CD8-positive, alpha-beta memory T cell (primary cell): Measurements from ENCODE around the gene C1orf105. TPM values are rescaled to one million over a fixed set of nuclear protein-coding genes. Genes with fewer than 3 reads are reported as not detected.

Experiments used
- CTCF ChIA-PET: fragments of 350-600 bp; sonication (Branson Sonifier 250); formaldehyde crosslinking; loops from one replicate; lab custom pipeline; 2021; ENCODE audit warnings: antibody characterized with exemption; lab: Charles Lee
- POLR2A ChIA-PET: fragments of 350-600 bp; sonication (Branson Sonifier 250); formaldehyde crosslinking; loops from one replicate; lab custom pipeline; 2021; ENCODE audit warnings: antibody characterized with exemption; lab: Charles Lee
- DNase-seq, 5 donors: peaks; one replicate each; pipeline versions ENCODE4 v3.0.0 to v3.0.0-alpha.2; 2020 to 2022; ENCODE audit warnings: mixed read lengths in 1 of 5
- H3K27ac ChIP-seq: one replicate; pipeline ENCODE4 v1.7.0; 2013; ENCODE audit warnings: low read depth, mild to moderate bottlenecking, low read length, moderate library complexity
- H3K27me3 ChIP-seq: 2 replicates; pipeline ENCODE4 v1.7.0; 2013; ENCODE audit warnings: low read length, mild to moderate bottlenecking; ENCODE audit not compliant: insufficient read depth, poor library complexity, severe bottlenecking
- H3K36me3 ChIP-seq: 2 replicates; pipeline ENCODE4 v1.7.0; 2013; ENCODE audit warnings: mild to moderate bottlenecking, low read length, moderate library complexity; ENCODE audit not compliant: insufficient read depth
- H3K4me1 ChIP-seq: 2 replicates; pipeline ENCODE4 v1.7.0; 2013; ENCODE audit warnings: mild to moderate bottlenecking, low read length, moderate library complexity; ENCODE audit not compliant: insufficient read depth
- H3K4me3 ChIP-seq: 2 replicates; pipeline ENCODE4 v1.7.0; 2013; ENCODE audit warnings: mild to moderate bottlenecking, low read length
- H3K9me3 ChIP-seq: 2 replicates; pipeline ENCODE4 v1.7.0; 2013; ENCODE audit warnings: mild to moderate bottlenecking, low read length
- H3K27ac Mint-ChIP-seq, 8 donors: one replicate each; pipeline ENCODE4 v1.8.0; 2020 to 2021; ENCODE audit warnings: mixed read lengths in 8 of 8, mild to moderate bottlenecking in 6 of 8, inconsistent platforms in 3 of 8, moderate library complexity in 3 of 8
- H3K27me3 Mint-ChIP-seq, 2 donors: one replicate each; pipeline ENCODE4 v1.8.0; 2020 to 2021; ENCODE audit warnings: mixed read lengths in 2 of 2, mild to moderate bottlenecking in 1 of 2, moderate library complexity in 1 of 2
- H3K36me3 Mint-ChIP-seq, 3 donors: one replicate each; pipeline ENCODE4 v1.8.0; 2020 to 2021; ENCODE audit warnings: mixed read lengths in 3 of 3, inconsistent platforms in 1 of 3, mild to moderate bottlenecking in 1 of 3
- H3K4me1 Mint-ChIP-seq, 3 donors: one replicate each; pipeline ENCODE4 v1.8.0; 2020 to 2021; ENCODE audit warnings: mixed read lengths in 3 of 3, inconsistent platforms in 1 of 3, mild to moderate bottlenecking in 1 of 3
- H3K4me3 Mint-ChIP-seq, 7 donors: one replicate each; pipeline ENCODE4 v1.8.0; 2020 to 2021; ENCODE audit warnings: mixed read lengths in 7 of 7, mild to moderate bottlenecking in 6 of 7, moderate library complexity in 4 of 7, inconsistent platforms in 2 of 7
- H3K9me3 Mint-ChIP-seq, 5 donors: one replicate each; pipeline ENCODE4 v1.8.0; 2020 to 2022; ENCODE audit warnings: mixed read lengths in 5 of 5, mild to moderate bottlenecking in 3 of 5, moderate library complexity in 2 of 5, inconsistent platforms in 1 of 5
- polyA plus RNA-seq: library from polyadenylated mRNA; unstranded; fragments of 300-500 nt; fragmentation: Illumina TruSeq; gene quantifications from one replicate; pipeline ENCODE4 v1.2.3, GENCODE V29; 2021
- total RNA-seq, 2 experiments: library from RNA; stranded (reverse); gene quantifications; one replicate each; pipeline ENCODE4 v1.2.3, GENCODE V29; 2021

The C1orf105 gene
- total and polyA plus RNA-seq, 3 experiments from 2014 or later, result not detected

DNA sequence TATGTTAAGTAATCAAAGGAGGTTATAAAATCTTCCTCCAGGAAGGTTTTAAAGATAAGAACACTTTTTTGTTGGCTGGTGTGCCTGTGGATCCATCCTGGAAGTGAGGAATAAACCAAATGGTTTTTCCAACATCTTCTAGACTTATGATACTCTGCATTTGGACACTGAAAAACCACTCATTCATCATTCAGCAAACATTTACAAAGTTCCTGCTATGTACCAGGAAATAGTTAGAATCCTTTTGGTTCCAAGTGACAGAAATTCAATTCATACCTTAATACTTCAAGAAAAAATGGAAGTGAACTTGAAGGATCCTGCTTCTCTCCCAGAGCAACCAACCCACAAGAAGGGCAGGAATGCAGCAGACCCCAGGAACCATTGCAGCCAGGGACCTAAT lies 63.0 kb downstream of the C1orf105 start:
- DNase-seq, result no peak
- Mint-ChIP-seq H3K4me3 (no peak overlapping the region), H3K27me3 (peaks cover 3 to 7% of the 10 kb centered on the region in 2 donors), H3K4me1 (peaks cover 4 to 6% (median 6%) of the 10 kb centered on the region in 3 donors), H3K9me3 (no peaks in the 10 kb centered on the region), H3K36me3 (no peaks in the 10 kb centered on the region), H3K27ac (no peak overlapping the region)
- Histone ChIP-seq H3K27me3 (no peaks in the 10 kb centered on the region), H3K36me3 (no peaks in the 10 kb centered on the region), H3K4me3 (no peak overlapping the region), H3K9me3 (no peaks in the 10 kb centered on the region), H3K4me1 (peaks cover 6% of the 10 kb centered on the region), H3K27ac (no peak overlapping the region)
- ChIA-PET POLR2A (no interaction called here), CTCF (no interaction called here)

DNA sequence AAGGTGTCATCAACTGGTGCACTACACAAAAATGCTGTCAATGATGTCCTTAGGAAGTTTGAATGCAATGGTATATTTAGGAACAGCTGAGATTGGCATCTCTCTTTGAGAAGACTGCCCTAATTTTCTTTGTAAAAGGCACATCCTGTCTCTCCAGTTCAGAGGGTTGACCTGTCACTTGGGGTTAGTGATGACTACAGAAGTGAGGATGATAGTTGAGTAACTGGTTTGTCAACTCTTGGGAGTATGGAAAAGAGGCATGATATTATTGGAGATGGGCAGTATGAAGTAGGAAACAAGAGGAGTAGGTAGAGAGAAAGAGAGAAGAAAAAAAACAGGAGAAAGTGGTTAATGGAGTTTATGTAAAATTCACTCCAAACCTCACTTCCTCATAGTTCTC lies 63.8 kb downstream of the C1orf105 start:
- POLR2A ChIA-PET, result no interaction called here

DNA sequence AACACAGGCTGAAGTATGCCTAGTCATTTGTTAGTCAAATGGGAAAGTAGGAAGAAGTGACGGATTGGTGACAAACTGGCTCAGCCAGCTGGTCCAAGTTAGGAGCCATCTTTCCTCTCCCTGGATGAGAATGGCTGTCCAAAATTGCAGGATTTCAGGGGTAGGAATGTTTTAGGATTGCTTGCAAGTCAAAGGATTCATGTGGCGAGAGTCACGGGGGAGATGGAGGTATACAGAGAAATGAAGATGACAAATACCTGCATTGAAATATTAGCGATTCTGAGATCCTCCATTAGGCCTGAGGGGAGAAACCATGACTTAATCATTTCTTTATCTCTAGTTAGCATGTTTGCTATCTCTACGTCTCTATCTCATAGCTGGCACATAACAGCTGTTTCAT lies 65.1 kb downstream of the C1orf105 start:
- POLR2A ChIA-PET, result no interaction called here

More for the DNA sequence above, 63.8 kb downstream of the C1orf105 start:
- peaks cover 6% of the 10 kb centered on the region for H3K4me1 ChIP-seq
- Mint-ChIP-seq H3K4me1 (peaks cover 4 to 6% (median 6%) of the 10 kb centered on the region in 3 donors), H3K9me3 (no peaks in the 10 kb centered on the region), H3K27ac (peak overlapping the region in 1 of 8 donors; percentile 89), H3K36me3 (no peaks in the 10 kb centered on the region), H3K4me3 (no peak overlapping the region), H3K27me3 (peaks cover under 1 to 7% of the 10 kb centered on the region in 2 donors)
- H3K27me3 ChIP-seq, result no peaks in the 10 kb centered on the region
- H3K4me3 ChIP-seq, result no peak overlapping the region
- H3K9me3 ChIP-seq, result no peaks in the 10 kb centered on the region
- no peak for DNase-seq
- H3K27ac ChIP-seq, result no peak overlapping the region
- H3K36me3 ChIP-seq, result no peaks in the 10 kb centered on the region
- CTCF ChIA-PET, result no interaction called here

DNA sequence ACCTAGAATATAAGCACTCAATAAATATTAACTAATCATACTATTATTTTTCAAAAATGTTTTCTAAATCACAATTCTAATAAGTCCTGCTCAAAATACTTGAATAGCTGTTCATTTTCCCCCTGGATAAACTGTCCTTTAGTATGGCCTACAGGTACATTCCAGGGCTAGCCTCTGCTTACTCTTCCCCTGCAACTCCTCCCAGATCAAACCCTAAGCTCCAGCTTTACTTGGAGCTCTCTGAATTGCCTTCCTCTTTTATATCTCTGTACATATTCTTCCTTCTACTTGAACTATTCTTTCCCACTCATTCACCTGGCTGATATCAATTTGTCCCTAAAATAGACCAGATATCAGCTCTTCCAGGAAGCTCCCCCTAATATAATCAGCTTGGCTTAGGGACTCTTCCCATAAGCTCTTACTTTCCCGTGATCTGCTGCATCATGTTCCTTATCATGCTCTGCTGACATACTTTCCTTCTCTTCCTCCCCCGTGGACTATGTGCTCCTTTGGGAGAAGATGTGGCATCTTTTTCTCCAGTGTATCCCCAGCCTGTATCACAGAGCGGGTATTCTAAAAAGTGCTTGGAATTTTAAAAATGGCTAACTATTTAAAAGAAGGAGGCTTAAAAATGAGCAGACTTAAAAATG lies 66.4 kb downstream of the C1orf105 start:
- Histone ChIP-seq H3K9me3 (no peaks in the 10 kb centered on the region), H3K4me1 (peaks cover 6% of the 10 kb centered on the region), H3K27ac (no peak overlapping the region), H3K36me3 (no peaks in the 10 kb centered on the region), H3K27me3 (no peaks in the 10 kb centered on the region), H3K4me3 (no peak overlapping the region)
- POLR2A ChIA-PET, result no interaction called here
- peaks cover 0 to 4% (median 0%) of the 10 kb centered on the region in 3 donors for H3K36me3 Mint-ChIP-seq
- peaks cover 0 to 19% of the 10 kb centered on the region in 2 donors for H3K27me3 Mint-ChIP-seq
- H3K9me3 Mint-ChIP-seq, result no peaks in the 10 kb centered on the region
- CTCF ChIA-PET, result no interaction called here
- H3K4me3 Mint-ChIP-seq, result no peak overlapping the region
- H3K4me1 Mint-ChIP-seq, result peaks cover 4 to 6% (median 6%) of the 10 kb centered on the region in 3 donors
- no peak overlapping the region for H3K27ac Mint-ChIP-seq
- no peak for DNase-seq

More for the DNA sequence above, 65.1 kb downstream of the C1orf105 start:
- no peak overlapping the region for H3K27ac ChIP-seq
- H3K4me3 Mint-ChIP-seq, result no peak overlapping the region
- no peaks in the 10 kb centered on the region for H3K27me3 ChIP-seq
- H3K9me3 Mint-ChIP-seq, result no peaks in the 10 kb centered on the region
- no peak overlapping the region for H3K4me3 ChIP-seq
- H3K4me1 ChIP-seq, result peaks cover 6% of the 10 kb centered on the region
- no peaks in the 10 kb centered on the region for H3K36me3 ChIP-seq
- peaks cover 4 to 6% (median 6%) of the 10 kb centered on the region in 3 donors for H3K4me1 Mint-ChIP-seq
- CTCF ChIA-PET, result no interaction called here
- no peak overlapping the region for H3K27ac Mint-ChIP-seq
- no peaks in the 10 kb centered on the region for H3K9me3 ChIP-seq
- H3K27me3 Mint-ChIP-seq, result peaks cover 0 to 11% of the 10 kb centered on the region in 2 donors
- no peak for DNase-seq
- H3K36me3 Mint-ChIP-seq, result no peaks in the 10 kb centered on the region

DNA sequence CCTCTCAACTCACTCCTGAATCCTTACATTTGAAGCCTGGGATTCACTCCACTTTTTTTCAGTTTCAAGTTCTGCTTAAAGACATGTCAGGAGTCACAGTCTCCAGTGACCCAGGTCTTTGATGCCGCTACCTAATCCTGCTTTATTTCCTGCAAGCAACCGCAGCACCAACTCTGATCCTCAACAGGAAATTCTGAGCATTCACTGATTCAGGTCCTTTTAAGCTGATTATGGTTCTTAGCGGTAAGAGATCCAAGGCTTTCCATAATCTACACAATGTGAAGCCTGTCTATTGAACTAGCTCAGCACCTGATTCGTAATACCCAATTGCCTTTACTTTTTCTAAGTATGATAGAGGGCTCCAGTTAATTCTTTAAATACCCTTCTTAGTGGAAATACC lies 67.1 kb downstream of the C1orf105 start:
- CTCF ChIA-PET, result no interaction called here

DNA sequence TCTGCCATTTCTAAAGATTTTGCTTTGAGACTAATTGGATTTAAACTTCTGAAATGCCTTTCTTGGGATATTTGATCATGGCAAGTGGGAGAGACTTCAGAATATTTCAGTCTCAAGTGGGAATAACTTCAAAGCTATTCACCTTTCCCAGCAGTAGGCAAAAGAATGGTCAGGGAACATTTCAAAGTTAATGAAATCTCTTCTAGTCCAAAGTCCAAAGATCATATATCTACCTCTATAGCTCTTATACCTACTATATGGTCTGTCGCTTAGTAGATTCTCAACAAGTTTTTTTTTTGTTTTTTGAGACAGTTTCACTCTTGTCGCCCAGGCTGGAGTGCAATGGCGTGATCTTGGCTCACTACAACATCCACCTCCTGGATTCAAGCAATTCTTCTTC lies 67.9 kb downstream of the C1orf105 start:
- no peak overlapping the region for H3K27ac ChIP-seq
- ChIA-PET POLR2A (no interaction called here), CTCF (interaction anchor here (1.1 kb wide), 1 partner anchor 8 kb away, joined by 3 read pairs; no protein-coding TSS in a partner anchor)
- H3K27me3 ChIP-seq, result no peaks in the 10 kb centered on the region
- H3K4me1 Mint-ChIP-seq, result peaks cover 4 to 6% (median 6%) of the 10 kb centered on the region in 3 donors
- no peaks in the 10 kb centered on the region for H3K36me3 ChIP-seq
- H3K4me3 Mint-ChIP-seq, result no peak overlapping the region
- no peak overlapping the region for H3K27ac Mint-ChIP-seq
- H3K9me3 Mint-ChIP-seq, result no peaks in the 10 kb centered on the region
- no peaks in the 10 kb centered on the region for H3K9me3 ChIP-seq
- H3K4me3 ChIP-seq, result no peak overlapping the region
- no peak for DNase-seq
- H3K36me3 Mint-ChIP-seq, result peaks cover 0 to 4% (median 0%) of the 10 kb centered on the region in 3 donors
- H3K27me3 Mint-ChIP-seq, result peaks cover 0 to 19% of the 10 kb centered on the region in 2 donors
- peaks cover 6% of the 10 kb centered on the region for H3K4me1 ChIP-seq

More for the DNA sequence above, 67.1 kb downstream of the C1orf105 start:
- H3K36me3 ChIP-seq, result no peaks in the 10 kb centered on the region
- H3K9me3 ChIP-seq, result no peaks in the 10 kb centered on the region
- no peak overlapping the region for H3K4me3 ChIP-seq
- Mint-ChIP-seq H3K9me3 (no peaks in the 10 kb centered on the region), H3K4me1 (peaks cover 4 to 6% (median 6%) of the 10 kb centered on the region in 3 donors), H3K36me3 (peaks cover 0 to 4% (median 0%) of the 10 kb centered on the region in 3 donors), H3K27ac (peak overlapping the region in 1 of 8 donors; percentile 3), H3K27me3 (peaks cover 0 to 19% of the 10 kb centered on the region in 2 donors), H3K4me3 (no peak overlapping the region)
- H3K4me1 ChIP-seq, result peaks cover 6% of the 10 kb centered on the region
- no peak overlapping the region for H3K27ac ChIP-seq
- no peaks in the 10 kb centered on the region for H3K27me3 ChIP-seq
- POLR2A ChIA-PET, result no interaction called here
- no peak for DNase-seq

DNA sequence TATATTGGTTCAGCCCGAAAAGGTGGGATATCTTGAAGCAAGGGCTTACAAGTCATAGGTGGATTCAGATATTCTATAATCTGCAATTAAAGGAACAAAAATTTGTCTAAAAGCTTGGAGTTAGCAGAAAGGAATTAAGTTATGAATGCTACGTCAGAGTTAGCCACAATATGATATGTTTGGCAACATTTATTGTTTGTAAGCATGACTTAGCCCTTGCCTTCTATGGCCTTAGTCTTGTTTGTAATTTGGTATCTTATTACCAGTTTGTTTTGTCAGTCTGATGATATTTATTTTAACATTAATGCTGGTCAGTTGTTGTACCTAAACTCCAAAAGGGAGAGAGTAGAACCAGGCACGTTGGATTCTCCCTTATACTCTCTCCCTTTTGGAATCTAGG lies 69.4 kb downstream of the C1orf105 start:
- CTCF ChIA-PET, result no interaction called here
- H3K36me3 Mint-ChIP-seq, result peaks cover 0 to 4% (median 0%) of the 10 kb centered on the region in 3 donors
- peaks cover 4 to 6% (median 6%) of the 10 kb centered on the region in 3 donors for H3K4me1 Mint-ChIP-seq
- Histone ChIP-seq H3K27me3 (no peaks in the 10 kb centered on the region), H3K27ac (no peak overlapping the region), H3K4me1 (peaks cover 6% of the 10 kb centered on the region), H3K9me3 (no peaks in the 10 kb centered on the region), H3K4me3 (no peak overlapping the region), H3K36me3 (no peaks in the 10 kb centered on the region)
- H3K4me3 Mint-ChIP-seq, result no peak overlapping the region
- H3K9me3 Mint-ChIP-seq, result no peaks in the 10 kb centered on the region
- H3K27ac Mint-ChIP-seq, result no peak overlapping the region
- no peak for DNase-seq
- H3K27me3 Mint-ChIP-seq, result peaks cover 0 to 19% of the 10 kb centered on the region in 2 donors
- POLR2A ChIA-PET, result no interaction called here

DNA sequence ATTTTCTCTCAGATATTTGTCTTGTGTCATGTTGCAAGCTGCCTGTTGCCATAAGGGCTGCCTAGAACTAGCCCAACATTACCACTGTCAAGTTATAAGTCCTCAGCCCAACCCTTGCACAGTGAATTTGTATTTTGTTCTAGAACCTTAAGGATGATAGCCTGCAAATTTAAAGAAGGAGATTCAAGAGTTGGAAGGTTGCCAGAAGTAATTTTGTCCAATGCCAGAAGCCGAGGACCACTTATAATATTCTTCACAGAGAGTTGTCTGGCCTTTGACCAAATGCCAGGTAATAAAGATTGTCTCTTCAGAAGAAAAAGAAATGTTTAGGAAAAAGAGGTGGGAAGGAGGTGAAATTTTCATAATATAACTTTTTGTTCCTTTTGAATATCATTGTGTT lies 71.9 kb downstream of the C1orf105 start:
- H3K4me3 Mint-ChIP-seq, result no peak overlapping the region

More for the DNA sequence above, 71.9 kb downstream of the C1orf105 start:
- no peak for DNase-seq
- CTCF ChIA-PET, result no interaction called here
- Mint-ChIP-seq H3K4me1 (peaks cover 4 to 5% (median 4%) of the 10 kb centered on the region in 3 donors), H3K27me3 (peaks cover 3 to 16% of the 10 kb centered on the region in 2 donors), H3K27ac (no peak overlapping the region), H3K36me3 (peaks cover 0 to 4% (median 0%) of the 10 kb centered on the region in 3 donors), H3K9me3 (no peaks in the 10 kb centered on the region)
- no peak overlapping the region for H3K27ac ChIP-seq
- H3K9me3 ChIP-seq, result no peaks in the 10 kb centered on the region
- no peaks in the 10 kb centered on the region for H3K27me3 ChIP-seq
- POLR2A ChIA-PET, result no interaction called here
- H3K36me3 ChIP-seq, result no peaks in the 10 kb centered on the region
- peaks cover 3% of the 10 kb centered on the region for H3K4me1 ChIP-seq
- no peak overlapping the region for H3K4me3 ChIP-seq
